Ishikawa (cell line): ENCODE data around the gene MAP3K7.

Experiments
- CEBPB ChIP-seq: IDR thresholded peaks from 2 replicates; pipeline ENCODE4 v1.6.1; 2012
- CREB1 ChIP-seq: IDR thresholded peaks from 2 replicates; pipeline ENCODE4 v1.6.1; 2012; ENCODE audit warnings: low read depth
- EGR1 ChIP-seq: IDR thresholded peaks from 2 replicates; pipeline ENCODE4 v1.6.1; 2012
- EP300 ChIP-seq: IDR thresholded peaks from 2 replicates; pipeline ENCODE4 v1.6.1; 2012; ENCODE audit warnings: borderline replicate concordance
- FOXM1 ChIP-seq: IDR thresholded peaks from 2 replicates; pipeline ENCODE4 v1.6.1; 2012; ENCODE audit warnings: low read depth, borderline replicate concordance
- MAX ChIP-seq: IDR thresholded peaks from 2 replicates; pipeline ENCODE4 v1.6.1; 2012
- NFIC ChIP-seq: IDR thresholded peaks from 2 replicates; pipeline ENCODE4 v1.6.1; 2012
- RAD21 ChIP-seq: IDR thresholded peaks from 2 replicates; pipeline ENCODE4 v1.6.1; 2012; ENCODE audit warnings: low read depth
- TAF1 ChIP-seq: IDR thresholded peaks from 2 replicates; pipeline ENCODE4 v1.6.1; 2012; ENCODE audit warnings: low read depth, mild to moderate bottlenecking
- TCF12 ChIP-seq: IDR thresholded peaks from 2 replicates; pipeline ENCODE4 v1.6.1; 2012; ENCODE audit warnings: low read depth
- TEAD4 ChIP-seq: IDR thresholded peaks from 2 replicates; pipeline ENCODE4 v1.6.1; 2012
- USF1 ChIP-seq: IDR thresholded peaks from 2 replicates; pipeline ENCODE4 v1.6.1; 2012
- YY1 ChIP-seq: IDR thresholded peaks from 2 replicates; pipeline ENCODE4 v1.6.1; 2012; ENCODE audit warnings: low read depth
- ZBTB7A ChIP-seq: IDR thresholded peaks from 2 replicates; pipeline ENCODE4 v1.6.1; 2012; ENCODE audit warnings: low read depth
- TF ChIP-seq, protein P1 (sequence below): IDR thresholded peaks from 2 replicates; pipeline ENCODE4 v1.6.1; 2012; ENCODE audit warnings: low read depth, mild to moderate bottlenecking

Gene MAP3K7

DNA sequence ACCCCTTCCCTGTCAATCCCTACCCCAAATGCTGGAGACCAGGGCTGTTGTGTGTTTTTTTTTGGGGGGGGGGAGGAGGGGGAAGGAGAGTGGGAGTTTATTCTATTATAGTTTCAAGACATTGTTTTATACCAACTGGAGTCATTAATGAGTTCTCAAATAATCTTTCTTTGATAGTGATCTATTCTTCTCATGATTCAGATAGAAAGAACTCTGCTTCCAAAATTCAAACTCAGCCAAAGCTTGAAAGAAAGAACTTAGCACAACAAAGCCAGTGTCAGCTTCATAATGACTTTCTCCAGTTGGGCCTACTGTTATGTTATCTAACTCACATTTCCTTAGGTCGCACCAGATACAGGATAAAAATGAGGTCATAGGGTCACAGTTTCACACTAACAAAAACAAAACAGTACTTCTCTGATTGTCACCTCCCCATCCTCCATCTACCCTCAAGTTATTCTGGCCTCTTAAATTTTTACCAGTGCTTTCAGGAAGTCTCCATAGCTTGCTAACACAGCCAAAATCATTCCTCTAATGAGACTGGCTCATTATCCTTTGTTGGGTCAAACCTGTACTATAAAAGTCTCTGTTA lies 19.0 kb upstream of the MAP3K7 start:
- TF ChIP-seq USF1 (no peak), TAF1 (no peak), MAX (no peak), RAD21 (no peak), YY1 (no peak), EP300 (no peak), FOXM1 (no peak), ZBTB7A (no peak), EGR1 (no peak), TCF12 (no peak), CEBPB (no peak), CREB1 (no peak), TEAD4 (no peak), NFIC (no peak)
- TF ChIP-seq, protein P1, sequence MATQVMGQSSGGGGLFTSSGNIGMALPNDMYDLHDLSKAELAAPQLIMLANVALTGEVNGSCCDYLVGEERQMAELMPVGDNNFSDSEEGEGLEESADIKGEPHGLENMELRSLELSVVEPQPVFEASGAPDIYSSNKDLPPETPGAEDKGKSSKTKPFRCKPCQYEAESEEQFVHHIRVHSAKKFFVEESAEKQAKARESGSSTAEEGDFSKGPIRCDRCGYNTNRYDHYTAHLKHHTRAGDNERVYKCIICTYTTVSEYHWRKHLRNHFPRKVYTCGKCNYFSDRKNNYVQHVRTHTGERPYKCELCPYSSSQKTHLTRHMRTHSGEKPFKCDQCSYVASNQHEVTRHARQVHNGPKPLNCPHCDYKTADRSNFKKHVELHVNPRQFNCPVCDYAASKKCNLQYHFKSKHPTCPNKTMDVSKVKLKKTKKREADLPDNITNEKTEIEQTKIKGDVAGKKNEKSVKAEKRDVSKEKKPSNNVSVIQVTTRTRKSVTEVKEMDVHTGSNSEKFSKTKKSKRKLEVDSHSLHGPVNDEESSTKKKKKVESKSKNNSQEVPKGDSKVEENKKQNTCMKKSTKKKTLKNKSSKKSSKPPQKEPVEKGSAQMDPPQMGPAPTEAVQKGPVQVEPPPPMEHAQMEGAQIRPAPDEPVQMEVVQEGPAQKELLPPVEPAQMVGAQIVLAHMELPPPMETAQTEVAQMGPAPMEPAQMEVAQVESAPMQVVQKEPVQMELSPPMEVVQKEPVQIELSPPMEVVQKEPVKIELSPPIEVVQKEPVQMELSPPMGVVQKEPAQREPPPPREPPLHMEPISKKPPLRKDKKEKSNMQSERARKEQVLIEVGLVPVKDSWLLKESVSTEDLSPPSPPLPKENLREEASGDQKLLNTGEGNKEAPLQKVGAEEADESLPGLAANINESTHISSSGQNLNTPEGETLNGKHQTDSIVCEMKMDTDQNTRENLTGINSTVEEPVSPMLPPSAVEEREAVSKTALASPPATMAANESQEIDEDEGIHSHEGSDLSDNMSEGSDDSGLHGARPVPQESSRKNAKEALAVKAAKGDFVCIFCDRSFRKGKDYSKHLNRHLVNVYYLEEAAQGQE = no peak

- TF ChIP-seq EP300 (no peak), FOXM1 (no peak), TEAD4 (no peak), CREB1 (no peak), ZBTB7A (no peak), RAD21 (no peak), CEBPB (no peak), MAX (no peak), NFIC (no peak), USF1 (no peak), EGR1 (no peak), TAF1 (no peak), YY1 (no peak), TCF12 (no peak)
- TF ChIP-seq, protein P1 = no peak
Measured at GRCh38 chr6:90604546-90604945, 17.7 kb upstream of the MAP3K7 start.

GRCh38 chr6:90599151-90599550 lies 12.3 kb upstream of the MAP3K7 start:
- no peak for TF ChIP-seq TCF12
- no peak for TF ChIP-seq ZBTB7A
- TF ChIP-seq, protein P1 = no peak
- TF ChIP-seq USF1 = no peak
- TF ChIP-seq FOXM1 = no peak
- TF ChIP-seq TEAD4 = no peak
- no peak for TF ChIP-seq RAD21
